PC-9 (cell line): ENCODE measurements around the gene SERAC1.

ENCODE experiments used
- CTCF ChIP-seq: fragments of 200-600 bp; sonication (generic); conservative IDR thresholded peaks from 2 replicates; pipeline ENCODE4 v1.6.1; 2017; ENCODE audit warnings: mixed run types, antibody characterized with exemption, mild to moderate bottlenecking, moderate library complexity
- EZH2 ChIP-seq: fragments of 200-600 bp; sonication (generic); IDR thresholded peaks from 2 replicates; pipeline ENCODE4 v1.8.0; 2017; ENCODE audit warnings: antibody characterized with exemption, low read depth

GRCh38 chr6:158158123-158158522, 9.9 kb downstream of the SERAC1 start:
- TF ChIP-seq CTCF (no peak), EZH2 (no peak)
